Measurements from ENCODE around the gene UBE2O. TPM values are rescaled to one million over a fixed set of nuclear protein-coding genes. Genes with fewer than 3 reads are reported as not detected.

Gene UBE2O
- total RNA-seq, 4 donors from 2014 or later, result 20.5 to 75.1 (median 31.6) TPM

DNA sequence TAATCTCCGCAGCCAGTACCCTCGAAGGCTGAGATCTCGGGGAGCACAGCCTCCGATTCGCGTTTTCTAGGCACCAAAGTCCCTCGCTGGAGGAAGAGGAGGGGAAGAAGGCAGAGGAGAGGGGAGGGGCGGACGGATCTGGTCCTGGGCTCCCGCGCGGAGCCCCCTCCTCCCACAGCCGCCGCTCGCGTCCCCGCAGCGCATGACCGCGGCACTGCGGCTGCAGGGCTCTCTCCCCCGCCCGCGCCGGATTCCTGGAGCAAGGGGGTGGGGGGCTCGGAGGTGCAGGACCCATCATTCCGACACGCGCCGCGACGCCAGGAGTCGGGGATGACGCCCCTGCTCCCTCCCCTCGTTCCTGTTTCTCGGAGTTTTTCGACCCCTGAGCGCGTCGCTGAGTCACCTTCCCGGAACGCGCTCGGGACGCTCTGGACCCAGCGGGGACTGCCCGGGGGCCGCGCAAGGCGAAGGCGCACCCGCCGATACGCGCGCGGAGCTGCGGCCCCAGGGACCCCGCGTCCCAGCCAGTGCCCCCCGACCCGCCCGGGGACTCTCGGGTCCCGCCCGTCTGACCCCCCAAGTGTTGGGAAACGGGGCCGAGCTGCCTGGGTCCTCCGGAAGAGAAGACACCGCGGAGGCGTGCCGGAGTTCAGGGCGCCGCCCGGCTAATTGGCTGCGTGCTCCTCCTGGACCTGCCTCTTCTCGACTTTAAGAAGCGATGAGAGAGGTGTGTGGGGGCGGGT, 70.0 kb downstream of the UBE2O start:
- H3K36me3 ChIP-seq, result no peaks in the 10 kb centered on the region
- no peaks in the 10 kb centered on the region for H3K27me3 ChIP-seq
- TF ChIP-seq POLR2A (IDR thresholded peaks at IDR 0.05), result no peak
- TF ChIP-seq, protein P1, sequence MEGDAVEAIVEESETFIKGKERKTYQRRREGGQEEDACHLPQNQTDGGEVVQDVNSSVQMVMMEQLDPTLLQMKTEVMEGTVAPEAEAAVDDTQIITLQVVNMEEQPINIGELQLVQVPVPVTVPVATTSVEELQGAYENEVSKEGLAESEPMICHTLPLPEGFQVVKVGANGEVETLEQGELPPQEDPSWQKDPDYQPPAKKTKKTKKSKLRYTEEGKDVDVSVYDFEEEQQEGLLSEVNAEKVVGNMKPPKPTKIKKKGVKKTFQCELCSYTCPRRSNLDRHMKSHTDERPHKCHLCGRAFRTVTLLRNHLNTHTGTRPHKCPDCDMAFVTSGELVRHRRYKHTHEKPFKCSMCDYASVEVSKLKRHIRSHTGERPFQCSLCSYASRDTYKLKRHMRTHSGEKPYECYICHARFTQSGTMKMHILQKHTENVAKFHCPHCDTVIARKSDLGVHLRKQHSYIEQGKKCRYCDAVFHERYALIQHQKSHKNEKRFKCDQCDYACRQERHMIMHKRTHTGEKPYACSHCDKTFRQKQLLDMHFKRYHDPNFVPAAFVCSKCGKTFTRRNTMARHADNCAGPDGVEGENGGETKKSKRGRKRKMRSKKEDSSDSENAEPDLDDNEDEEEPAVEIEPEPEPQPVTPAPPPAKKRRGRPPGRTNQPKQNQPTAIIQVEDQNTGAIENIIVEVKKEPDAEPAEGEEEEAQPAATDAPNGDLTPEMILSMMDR (IDR thresholded peaks at IDR 0.05), result no peak
- H3K27ac ChIP-seq, result peak overlapping the region; percentile 60 to 79 (median 72)
- peak; percentile 32 to 81 (median 76) for DNase-seq
- peak overlapping the region; percentile 50 to 76 (median 67) for H3K4me3 ChIP-seq
- no peaks in the 10 kb centered on the region for H3K9me3 ChIP-seq
- H3K4me1 ChIP-seq, result peaks cover 3 to 41% (median 20%) of the 10 kb centered on the region in 4 donors

GRCh38 chr17:76382351-76382802, 70.6 kb downstream of the UBE2O start:
- Histone ChIP-seq H3K4me3 (peak overlapping the region in 3 of 4 donors; percentile 64 to 76 (median 70)), H3K4me1 (peaks cover 3 to 41% (median 20%) of the 10 kb centered on the region in 4 donors), H3K36me3 (no peaks in the 10 kb centered on the region), H3K27me3 (no peaks in the 10 kb centered on the region), H3K27ac (peak overlapping the region; percentile 60 to 79 (median 72)), H3K9me3 (no peaks in the 10 kb centered on the region)
- TF ChIP-seq, protein P1 (IDR thresholded peaks at IDR 0.05), result no peak
- TF ChIP-seq POLR2A (IDR thresholded peaks at IDR 0.05), result no peak
- DNase-seq, result no peak

DNA sequence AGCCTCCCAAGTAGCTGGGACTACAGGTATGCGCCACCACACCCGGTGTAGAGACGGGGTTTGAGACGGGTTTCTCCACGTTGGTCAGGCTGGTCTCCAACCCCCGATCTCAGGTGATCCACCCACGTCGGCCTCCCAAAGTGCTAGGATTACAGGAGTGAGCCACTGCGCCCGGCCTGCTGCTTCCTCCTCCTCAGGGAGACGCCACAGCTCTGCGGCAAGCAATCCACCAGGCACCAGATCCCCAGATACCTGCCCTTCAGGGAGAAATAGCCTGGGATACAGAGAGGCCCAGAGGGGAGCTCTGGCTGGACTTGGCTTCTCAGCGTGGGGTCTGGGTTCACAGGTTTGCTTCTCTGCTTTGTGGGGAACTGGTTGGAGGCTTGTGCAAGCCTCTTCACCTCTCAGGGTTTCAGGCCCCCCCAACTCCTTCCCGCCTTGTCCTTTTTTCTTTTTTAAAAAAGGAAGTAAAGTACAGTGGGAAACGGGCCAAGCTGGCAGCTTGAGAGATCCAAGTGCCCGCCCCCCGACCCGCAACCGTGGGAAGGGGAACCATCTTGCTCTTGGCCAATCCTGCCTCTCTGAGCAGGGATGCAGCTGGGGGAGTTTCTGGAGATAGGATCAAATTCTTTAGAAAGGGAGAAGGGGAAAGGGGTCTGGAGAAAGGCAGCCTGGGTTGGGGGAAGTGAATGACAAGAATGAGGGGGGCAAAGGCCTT, 71.2 kb downstream of the UBE2O start:
- Histone ChIP-seq H3K27ac (peak overlapping the region in 2 of 4 donors; percentile 72 to 79), H3K9me3 (no peaks in the 10 kb centered on the region), H3K4me1 (peaks cover 3 to 41% (median 20%) of the 10 kb centered on the region in 4 donors), H3K27me3 (no peaks in the 10 kb centered on the region), H3K4me3 (no peak overlapping the region), H3K36me3 (no peaks in the 10 kb centered on the region)
- no peak for TF ChIP-seq POLR2A (IDR thresholded peaks at IDR 0.05)
- TF ChIP-seq, protein P1 (IDR thresholded peaks at IDR 0.05), result no peak
- DNase-seq, result no peak

DNA sequence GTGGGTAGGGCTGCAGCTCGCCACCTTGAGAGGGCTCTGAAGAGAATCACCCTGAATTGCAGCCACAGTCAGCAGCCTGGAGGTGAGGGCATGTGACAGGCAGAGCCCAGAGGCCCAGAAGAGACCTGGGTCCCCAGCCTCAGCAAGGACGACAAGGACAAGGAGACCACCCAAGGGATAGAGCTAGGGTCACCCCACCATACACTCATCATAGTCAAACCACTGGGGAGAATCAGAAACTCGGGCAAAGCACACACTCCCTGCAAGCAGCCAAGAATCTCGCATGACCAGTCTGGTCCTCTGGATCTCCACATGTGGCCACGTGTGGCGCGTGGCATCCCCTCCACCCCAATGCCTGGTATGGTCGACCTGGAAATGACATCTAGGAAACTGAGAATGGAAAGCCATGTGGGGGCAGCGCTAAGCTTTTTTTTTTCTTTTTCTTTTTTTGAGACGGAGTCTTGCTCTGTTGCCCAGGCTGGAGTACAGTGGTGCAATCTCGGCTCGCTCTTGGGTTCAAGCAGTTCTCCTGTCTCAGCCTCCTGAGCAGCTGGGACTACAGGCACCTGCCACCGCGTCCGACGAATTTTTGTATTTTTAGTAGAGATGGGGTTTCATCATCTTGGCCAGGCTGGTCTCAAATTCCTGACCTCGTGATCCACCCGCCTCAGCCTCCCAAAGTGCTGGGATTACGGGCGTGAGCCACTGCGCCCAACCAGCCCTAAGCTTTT, 73.1 kb downstream of the UBE2O start:
- no peak for DNase-seq
- TF ChIP-seq POLR2A (IDR thresholded peaks at IDR 0.05), result no peak
- TF ChIP-seq, protein P1 (IDR thresholded peaks at IDR 0.05), result no peak
- Histone ChIP-seq H3K9me3 (no peaks in the 10 kb centered on the region), H3K27me3 (no peaks in the 10 kb centered on the region), H3K4me3 (no peak overlapping the region), H3K27ac (no peak overlapping the region), H3K36me3 (no peaks in the 10 kb centered on the region), H3K4me1 (peaks cover 2 to 25% (median 12%) of the 10 kb centered on the region in 4 donors)

GRCh38 chr17:76379275-76379641, 73.7 kb downstream of the UBE2O start:
- no peaks in the 10 kb centered on the region for H3K36me3 ChIP-seq
- H3K4me1 ChIP-seq, result peaks cover 0 to 22% (median 10%) of the 10 kb centered on the region in 4 donors
- no peak overlapping the region for H3K27ac ChIP-seq
- H3K27me3 ChIP-seq, result no peaks in the 10 kb centered on the region
- no peaks in the 10 kb centered on the region for H3K9me3 ChIP-seq
- TF ChIP-seq, protein P1 (IDR thresholded peaks at IDR 0.05), result no peak
- TF ChIP-seq POLR2A (IDR thresholded peaks at IDR 0.05), result no peak
- no peak overlapping the region for H3K4me3 ChIP-seq
- DNase-seq, result no peak

All from Peyer's patch (tissue), 4 donors.